Dermis microvascular lymphatic vessel endothelial cell (primary cell): Measurements from ENCODE around the gene CCDC88C. TPM values are rescaled to one million over a fixed set of nuclear protein-coding genes. Genes with fewer than 3 reads are reported as not detected.

ENCODE experiments used
- DNase-seq, 2 donors: peaks; one replicate each; pipeline versions ENCODE4 v3.0.0 to v3.0.0-alpha.2; 2010; ENCODE audit warnings: low read depth in 2 of 2
- total RNA-seq: library from RNA; depleted of rRNA; stranded (reverse); fragments of >200 nt; gene quantifications from 2 replicates; pipeline ENCODE4 v1.2.1, GENCODE V29; 2014

Gene CCDC88C
- total RNA-seq, 1 donor from 2014 or later: 12.8 TPM

DNA sequence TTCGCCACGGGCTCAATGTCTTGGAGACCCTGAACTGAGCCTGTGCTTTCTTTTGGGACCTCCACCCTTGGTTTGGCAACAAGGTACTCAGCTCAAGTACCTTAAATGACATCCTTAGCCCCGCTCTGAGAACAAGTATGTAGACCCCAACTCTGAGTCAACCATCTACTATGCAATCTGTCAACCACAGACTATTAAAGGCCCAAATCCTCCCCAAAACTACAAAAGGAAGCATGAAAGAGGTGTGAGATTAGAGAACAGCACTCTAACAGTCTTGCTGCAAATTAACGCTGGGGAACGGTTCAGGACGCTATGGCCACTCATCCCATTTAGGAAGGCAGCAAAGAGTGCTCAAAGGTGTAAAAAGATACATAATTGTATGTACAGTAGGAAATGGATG lies 52.1 kb downstream of the CCDC88C start:
- DNase-seq: no peak

DNA sequence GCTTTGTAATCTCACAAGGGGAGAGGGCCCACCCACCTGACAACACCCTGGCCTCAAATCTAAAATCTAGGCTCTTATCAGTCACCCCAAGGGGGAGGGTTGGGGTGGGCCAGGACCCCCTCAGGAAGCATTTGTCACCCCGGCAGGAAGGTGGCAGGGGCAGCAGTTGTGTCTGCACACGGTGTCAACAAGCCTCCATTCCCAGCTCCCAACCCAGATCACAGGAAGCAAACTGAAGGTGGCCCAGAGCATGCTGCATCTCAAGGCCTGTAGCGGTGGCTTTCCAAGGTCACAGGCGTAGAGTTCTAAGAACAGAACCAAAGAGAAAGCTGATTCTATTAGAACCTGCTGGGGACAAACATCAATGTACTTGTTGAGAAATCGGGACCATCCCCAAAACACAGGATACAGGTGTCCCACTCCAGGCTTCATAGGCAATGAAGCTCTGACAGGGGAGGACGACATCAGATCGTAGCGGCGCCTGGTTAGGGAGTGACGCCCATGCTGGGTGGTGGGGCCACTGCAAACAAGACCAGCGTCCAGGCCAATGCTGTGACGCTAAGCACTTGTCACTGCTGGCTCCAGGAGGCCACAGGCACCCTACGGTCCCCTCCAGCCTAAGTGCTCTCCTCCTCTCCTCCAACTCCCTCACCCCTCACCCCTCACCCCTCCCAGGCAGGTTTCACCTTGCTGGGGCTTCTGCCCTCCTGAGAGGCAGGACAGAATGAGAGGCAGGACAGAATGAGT lies 52.9 kb downstream of the CCDC88C start:
- no peak for DNase-seq

DNA sequence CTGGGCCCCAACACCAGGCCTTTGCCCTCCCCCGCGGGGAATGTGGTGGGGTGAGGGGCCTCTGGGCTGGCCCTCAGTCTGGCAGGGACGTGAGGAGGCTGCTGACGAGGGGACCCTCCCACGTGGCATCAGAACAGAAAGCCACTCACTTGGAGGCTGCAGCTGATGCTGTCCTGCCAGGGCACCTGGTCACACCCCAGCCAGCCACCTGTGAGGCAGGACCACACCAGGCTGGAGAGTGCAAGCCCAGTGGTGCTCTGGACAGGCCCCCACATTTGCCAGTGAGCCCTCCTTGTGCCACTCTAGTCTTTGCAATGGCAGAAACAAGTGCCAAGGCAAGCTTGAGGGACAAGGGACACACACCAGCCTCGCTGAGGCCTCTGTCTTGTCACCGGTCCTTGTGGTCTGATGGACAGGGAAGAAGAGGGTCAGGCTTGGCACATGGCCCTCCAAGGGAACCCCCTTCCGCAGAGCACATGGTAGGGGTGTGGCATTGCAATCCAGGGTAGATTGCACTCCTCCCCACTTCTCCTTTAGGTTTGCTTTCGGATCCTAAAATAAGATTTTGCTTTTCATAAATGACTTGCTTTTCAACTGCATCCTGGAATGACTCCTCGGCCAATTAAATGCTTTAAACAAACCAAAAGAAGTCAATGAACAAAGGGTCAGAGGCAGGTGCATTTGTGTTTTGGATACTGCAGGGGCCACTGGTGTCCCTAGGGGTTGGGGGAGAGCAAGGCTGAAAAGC lies 53.7 kb downstream of the CCDC88C start:
- no peak for DNase-seq

DNA sequence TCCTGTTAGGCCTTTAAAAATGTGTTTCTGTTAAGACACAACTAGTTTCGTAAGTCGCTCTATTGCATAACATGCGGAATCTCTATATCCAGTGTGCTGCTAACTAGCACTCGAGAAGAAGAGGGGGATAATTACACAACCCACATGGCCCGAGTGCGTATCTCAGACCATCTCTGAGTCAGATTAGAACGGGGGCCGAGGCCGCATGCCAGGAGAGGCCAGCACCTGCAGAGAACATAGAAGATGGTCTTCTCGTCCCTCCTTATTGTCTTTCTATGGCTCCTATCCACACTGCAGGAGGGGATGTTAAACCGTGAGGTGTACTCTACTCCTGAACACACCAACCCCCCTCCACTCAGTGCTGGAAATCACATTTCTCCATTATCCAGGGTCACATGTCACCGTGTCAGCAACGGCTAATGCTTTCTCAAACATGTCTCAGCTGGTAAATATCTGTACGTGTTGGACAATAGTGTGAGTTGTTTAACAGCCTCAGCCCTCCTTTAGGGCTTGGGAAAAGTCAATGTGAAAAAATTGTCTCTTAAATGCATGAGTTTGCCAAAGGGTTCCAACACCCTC lies 56.3 kb downstream of the CCDC88C start:
- no peak for DNase-seq

DNA sequence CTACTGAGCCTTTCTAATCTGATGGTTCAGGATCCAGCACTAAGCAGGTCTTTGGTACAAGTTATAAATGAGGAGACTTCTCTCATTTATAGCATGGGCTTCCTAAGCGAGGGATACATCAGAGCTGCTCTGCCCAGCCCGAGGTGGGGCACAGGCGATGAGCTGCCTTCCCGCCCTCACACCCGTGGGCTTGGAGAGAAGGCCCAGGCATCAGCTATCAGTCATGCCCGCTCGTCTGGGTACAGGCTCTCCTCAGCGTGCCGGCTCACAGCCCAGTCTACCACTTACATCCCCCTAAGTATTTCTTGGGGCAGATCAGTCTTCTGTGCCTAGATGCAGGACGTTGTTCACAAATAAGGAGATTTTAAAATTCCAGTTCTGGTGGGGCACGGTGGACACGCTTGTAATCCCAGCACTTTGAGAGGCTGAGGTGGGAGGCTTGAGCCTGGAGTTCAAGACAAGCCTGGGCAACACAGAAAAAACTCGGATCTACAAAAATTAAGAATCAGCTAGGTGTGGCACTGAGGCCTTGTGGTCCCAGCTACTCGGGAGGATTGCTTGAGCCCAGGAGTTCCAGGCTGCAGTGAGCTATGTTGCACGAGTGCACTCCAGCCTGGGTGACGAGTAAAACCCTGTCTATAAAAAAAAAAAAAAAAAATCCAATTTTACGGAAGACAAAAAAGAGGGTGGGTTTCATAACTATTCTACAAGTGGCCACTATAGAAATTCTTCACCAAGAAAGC lies 57.0 kb downstream of the CCDC88C start:
- no peak for DNase-seq

DNA sequence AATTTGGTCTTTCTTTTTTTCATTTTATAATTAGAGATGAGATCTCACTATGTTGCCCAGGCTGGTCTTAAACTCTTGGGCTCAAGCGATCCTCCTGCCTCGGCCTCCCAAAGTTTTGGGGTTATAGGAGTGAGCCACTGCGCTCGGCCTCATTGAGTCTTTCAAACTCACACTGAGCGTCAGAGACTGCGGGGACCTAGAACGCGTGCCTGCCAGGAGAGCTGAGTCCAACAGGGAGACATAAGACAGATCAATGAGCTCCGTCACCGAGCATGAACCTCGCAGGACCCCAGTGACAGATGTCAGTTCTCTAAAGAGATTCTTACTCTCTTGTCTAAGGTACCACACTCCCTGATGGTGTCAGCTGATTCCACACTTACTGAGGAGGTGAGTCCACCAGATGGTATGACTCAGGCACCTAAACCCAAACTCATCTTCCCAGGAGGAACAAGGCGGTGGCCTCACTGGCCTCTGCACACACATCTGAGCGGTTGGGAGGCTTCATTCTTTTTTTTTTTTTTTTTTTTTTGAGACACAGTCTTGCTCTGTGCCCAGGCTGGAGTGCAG lies 58.9 kb downstream of the CCDC88C start:
- DNase-seq: no peak

GRCh38 chr14:91358025-91358319 lies 59.6 kb downstream of the CCDC88C start:
- DNase-seq: no peak

DNA sequence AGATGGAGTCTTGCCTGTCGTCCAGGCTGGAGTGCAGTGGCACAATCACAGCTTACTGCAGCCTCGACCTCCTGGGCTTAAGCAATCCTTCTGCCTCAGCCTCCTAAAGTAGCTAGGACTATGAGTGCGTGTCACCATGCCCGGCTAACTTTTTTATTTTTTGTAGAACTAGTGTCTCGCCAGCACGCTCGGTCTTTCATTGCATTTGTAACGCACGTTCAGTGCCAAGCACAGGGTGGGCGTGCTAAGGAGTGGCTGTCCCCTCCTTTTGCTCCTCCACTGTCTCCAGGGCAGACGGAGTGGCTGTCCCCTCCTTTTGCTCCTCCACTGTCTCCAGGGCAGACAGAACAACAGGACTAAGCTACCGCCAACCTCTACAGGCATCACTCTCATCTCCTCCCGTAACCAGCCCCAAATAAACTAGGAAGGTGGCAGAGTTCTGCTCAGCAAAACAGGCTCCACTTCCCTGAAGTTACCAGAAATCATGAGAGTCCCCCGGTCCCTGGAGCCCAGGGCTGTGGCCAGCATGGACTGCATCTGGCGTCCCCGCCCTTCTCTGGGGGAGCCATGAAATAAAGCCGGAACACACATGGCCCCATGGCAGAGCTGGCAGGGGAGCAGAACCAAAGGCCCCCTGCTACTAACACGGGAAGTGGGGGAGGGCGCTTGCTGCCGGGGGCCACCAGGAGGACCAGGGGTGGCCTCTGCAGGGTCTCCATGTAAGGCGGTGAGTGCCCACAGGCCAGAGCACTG lies 60.2 kb downstream of the CCDC88C start:
- DNase-seq: no peak

GRCh38 chr14:91356181-91356763 lies 61.3 kb downstream of the CCDC88C start:
- no peak for DNase-seq

DNA sequence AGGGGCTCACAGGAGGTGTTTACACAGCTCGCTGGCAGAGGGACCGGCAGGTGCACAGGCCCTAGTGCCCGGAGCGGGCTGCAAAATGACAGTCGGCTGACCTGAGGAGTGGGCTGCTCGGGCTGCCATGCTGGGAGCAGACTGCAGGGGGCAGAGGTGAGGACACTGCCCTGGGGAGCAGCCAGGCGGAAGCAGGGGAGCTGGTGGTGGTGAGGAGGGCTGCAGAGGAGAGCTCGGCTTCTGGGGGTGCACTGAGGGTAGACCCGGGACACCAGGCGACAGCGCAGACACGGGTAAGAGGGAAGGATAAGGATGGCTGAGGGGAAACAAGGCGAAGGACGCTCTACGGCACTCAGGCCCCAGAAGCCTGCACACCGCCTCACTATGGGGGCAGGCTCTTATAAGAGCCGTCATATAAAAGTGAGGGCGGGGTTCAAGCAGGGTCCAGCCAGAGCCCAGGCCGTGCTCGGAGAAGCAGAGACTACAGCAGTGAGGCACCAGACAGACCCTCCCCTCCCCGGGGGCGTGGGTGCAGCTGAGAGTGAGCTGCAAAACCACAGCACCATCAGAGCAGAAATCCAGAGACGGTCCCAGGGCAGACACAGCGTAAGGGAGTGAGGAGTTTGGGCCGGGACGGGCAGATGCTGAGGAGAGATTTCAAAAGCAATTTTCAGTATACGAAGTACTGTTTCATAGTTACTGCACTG lies 62.5 kb downstream of the CCDC88C start:
- no peak for DNase-seq

DNA sequence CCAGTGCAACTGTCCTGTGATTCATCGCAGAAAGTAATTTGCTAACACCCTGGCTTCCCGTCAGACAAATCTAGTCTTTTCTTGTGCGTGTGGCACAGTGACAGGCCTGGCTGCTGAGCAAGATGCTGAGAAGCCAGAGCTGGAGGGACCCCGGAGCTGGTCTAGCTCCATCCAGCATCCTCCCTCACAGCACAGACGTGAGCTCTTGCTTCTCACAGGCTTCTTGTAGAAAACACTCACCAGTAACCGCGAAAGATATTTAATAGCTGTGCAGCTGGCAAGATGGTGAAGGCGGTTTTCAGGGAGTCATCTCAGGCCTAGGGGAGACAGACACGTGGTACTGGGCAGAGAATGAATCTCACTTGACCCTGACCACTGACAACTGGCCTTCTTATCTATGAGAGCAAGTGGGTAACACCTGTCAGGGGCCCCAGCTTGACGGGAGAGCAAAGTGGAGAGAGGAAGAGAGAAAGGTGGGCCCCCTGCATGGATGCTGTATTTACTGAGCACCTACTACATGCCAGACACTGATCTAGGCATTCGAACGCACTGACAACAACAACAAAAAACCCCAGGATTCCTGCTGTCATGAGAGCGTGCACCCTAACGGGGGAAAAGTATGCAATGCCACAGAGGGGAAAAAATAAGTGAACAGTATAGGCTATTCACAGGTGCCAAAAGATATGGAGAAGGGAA lies 63.3 kb downstream of the CCDC88C start:
- DNase-seq: no peak

DNA sequence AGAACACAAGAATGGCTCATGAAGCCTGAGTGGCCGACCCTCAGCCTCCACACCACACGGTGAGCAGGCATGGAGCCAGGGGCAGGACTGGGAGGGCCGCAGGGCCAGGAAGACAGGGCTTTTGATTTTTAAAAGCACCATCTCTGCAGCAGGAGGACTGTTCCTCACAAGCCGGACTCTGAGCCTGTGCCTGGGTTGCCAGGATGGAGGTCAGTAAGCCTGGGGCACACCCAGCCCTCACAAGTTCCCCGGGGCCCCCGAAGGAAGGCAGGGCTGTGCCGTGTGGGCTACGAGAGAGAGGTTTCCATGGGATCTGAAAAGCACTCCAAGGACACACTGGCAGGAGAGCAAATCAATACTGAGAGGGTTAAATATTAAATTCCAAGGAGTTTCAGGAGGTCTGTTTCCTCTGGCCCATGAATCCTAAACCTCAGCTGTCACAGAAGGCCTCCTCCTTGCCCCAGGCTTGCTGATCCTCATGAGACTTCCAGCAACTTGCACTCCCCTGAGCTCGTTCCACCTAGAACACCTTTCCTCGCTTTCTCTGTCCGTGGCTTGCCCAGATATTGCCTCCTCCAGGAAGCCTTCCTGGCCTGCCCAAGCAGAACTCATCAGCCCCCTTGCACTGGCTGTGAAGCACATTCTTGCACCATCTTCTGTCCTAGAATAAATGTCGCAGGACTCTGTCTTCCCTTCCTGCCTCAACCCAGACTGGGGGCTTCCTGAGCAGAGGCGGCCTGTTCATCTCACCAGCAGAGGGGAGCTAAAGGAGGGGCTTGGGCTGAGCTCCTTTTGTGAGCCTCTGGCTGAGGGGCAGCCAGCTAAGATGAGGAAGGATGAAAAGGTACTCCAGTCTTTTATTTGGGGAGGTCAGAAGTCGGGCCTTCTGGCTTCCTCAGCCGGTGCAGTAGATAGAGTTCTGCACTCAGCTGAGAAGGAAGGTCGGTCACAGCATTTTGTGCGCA lies 64.6 kb downstream of the CCDC88C start:
- no peak for DNase-seq

DNA sequence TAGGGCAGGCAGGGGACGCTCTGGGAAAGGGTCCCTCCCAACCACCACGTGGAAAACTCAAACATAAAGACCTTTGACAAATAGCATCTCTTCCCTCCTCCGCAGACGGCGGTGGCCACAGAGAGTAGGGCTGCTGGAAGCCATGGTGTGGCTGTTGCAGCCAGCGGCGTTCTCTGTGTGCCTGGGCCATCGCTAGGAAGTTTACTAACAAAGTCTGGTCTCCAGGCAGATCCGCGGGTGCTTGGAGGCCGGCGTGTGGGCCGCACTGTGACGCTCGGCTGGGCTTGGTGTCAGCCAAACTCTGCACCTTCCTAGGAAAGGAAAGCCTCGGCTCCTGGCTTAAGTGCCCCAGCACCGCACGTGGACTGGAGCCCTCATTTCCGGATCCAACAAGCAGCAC lies 65.6 kb downstream of the CCDC88C start:
- DNase-seq: no peak

DNA sequence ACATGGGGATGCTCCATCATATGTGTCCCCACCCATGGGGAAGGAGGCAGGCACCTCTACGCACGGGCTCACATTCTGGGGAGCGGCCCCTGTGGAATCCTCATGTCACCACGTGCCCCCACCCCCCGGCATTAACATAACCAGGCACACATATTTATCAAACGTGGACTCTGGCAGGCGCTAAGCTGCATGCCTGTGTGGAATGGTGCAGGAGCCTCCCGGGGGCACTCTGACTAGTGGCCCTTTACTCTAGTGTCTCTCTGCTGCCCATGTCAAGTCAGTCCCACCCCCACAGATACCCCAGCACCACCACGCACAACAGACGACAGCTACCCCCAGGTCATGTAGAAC lies 66.1 kb downstream of the CCDC88C start:
- no peak for DNase-seq

GRCh38 chr14:91350813-91351511 lies 66.7 kb downstream of the CCDC88C start:
- no peak for DNase-seq

DNA sequence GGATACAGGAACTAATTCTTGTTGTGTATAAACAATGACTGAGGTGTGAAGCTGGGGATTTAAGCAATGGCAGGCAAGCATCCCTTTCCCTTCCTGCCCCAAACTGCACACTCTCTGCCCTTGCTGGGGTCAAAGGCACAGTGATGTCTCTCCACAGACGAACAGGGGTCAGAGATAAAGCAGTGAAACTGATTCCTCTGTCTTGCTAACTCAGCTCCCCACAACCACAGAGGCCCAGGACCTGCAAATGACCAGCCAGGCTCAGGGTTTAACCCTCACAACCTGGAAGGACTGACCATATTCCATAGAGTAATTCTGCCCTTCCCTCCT lies 67.2 kb downstream of the CCDC88C start:
- DNase-seq: no peak

DNA sequence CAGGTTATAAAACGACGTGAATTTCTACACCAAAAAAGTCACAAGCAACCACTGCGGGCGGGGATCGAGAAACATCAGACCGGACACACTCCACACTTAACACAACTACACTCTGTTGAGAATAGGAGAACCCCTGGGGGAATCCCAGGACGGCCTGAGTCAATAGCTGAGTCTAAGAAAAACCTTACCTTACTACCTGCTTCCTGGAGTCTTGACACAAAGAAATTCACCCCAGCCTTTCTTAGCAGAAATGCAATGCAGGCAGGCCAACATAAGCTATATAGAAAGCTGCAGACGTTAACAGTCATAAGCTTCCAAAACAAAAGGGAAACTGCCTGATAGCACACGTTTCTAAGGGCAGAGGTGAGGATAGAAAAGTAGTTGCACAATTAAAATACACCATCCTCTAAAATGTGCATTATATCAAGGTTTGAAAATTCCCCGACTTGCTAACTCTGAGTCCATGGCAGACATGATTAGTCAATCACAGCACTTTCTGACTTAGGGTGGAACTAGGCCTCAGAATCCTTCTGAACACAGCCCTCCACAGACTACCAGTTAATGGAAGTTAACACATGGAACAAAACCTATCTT lies 68.0 kb downstream of the CCDC88C start:
- no peak for DNase-seq
